GM21529 (cell line): ENCODE data around the gene POMP.
"Not testable (repeated sequence)": the region's sequence is repeated elsewhere in the genome, so short reads cannot be mapped to it uniquely, and the experiment has no call there.

ENCODE experiments used
- ATAC-seq: cut with Tn5 transposase; IDR thresholded peaks from one replicate; pipeline ENCODE4 v1.9.1; 2021; ENCODE audit not compliant: unreplicated experiment

Gene POMP

DNA sequence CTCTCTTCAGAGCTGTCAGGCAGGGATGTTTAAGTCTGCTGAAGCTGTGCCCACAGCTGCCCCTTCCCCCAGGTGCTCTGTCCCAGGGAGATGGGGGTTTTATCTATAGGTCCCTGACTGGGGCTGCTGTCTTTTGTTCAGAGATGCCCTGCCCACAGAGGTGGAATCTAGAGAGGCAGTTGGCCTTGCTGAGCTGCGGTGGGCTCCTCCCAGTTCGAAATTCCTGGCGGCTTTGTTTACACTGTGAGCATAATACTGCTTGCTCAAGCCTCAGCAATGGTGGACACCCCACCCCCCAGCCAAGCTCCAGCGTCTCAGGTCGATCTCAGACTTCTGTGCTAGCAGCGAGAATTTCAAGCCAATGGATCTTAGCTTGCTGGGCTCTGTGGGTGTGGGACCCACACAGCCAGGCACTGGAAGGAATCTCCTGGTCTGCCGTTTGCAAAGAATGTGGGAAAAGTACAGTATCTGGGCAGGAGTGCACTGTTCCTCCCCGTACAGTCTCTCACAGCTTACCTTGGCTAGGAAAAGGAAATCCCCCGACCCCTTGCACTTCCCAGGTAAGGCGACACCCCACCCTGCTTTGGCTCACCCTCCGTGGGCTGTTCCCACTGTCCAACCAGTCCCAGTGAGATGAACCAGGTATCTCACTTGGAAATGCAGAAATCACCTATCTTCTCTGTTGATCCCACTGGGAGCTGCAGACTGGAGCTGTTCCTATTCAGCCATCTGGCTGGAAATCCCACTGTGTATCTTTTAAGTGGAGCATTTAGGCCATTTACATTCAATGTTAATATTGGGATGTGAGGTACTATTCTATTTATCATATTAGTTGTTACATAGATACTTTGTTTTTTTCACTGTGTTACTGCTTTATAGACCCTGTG is 34.9 kb downstream of the POMP start:
- ATAC-seq = not testable (repeated sequence)

GRCh38 chr13:28697441-28697840 is 38.5 kb downstream of the POMP start:
- no peak for ATAC-seq

DNA sequence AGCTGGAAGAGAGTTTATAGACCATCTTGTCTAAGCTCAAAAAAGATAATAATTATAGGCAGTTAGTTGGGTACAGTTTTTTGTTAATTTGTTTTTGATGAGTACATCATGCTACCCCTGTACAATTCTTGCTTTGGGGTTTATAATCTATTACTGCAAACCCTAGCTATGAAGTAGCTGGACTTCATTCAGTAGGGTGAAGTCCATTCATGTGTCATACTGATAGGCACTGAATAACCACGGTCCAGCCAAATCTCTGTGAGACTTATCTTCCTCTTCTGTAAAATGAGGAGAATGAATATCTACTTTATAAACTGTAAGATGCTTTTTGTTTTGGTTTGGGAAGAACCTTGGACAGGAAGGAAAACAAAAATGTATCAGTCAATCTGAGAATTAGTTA is 40.3 kb downstream of the POMP start:
- ATAC-seq = no peak

DNA sequence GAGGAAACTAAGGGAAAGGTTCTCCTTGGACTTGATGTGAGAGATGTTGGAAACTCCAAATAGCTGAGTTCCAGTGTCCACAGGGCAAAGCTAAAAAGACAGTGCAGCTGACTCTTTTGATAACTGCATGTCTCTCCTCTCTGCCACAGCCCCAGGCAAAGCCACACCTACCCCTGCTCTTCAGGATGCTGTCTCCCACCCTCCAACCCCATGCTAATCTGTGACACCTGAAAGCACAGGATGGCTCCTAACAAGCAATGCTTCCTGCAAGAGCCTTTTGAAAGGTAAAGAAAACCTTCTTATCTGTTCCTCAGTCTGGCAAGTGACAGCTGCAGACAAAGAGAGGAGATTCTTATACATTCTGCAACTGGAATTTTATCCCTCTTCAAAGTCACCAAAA is 45.4 kb downstream of the POMP start:
- no peak for ATAC-seq

- no peak for ATAC-seq
Measured at GRCh38 chr13:28704919-28705318, 46.0 kb downstream of the POMP start.

GRCh38 chr13:28705461-28706083 is 46.6 kb downstream of the POMP start:
- ATAC-seq = no peak

- ATAC-seq = peak; percentile 99
Measured at GRCh38 chr13:28707629-28708427, 48.9 kb downstream of the POMP start.

GRCh38 chr13:28710161-28710560 is 51.2 kb downstream of the POMP start:
- no peak for ATAC-seq

- ATAC-seq = no peak
Measured at GRCh38 chr13:28714651-28715050, 55.7 kb downstream of the POMP start.

- no peak for ATAC-seq
Measured at GRCh38 chr13:28716511-28716910, 57.6 kb downstream of the POMP start.

DNA sequence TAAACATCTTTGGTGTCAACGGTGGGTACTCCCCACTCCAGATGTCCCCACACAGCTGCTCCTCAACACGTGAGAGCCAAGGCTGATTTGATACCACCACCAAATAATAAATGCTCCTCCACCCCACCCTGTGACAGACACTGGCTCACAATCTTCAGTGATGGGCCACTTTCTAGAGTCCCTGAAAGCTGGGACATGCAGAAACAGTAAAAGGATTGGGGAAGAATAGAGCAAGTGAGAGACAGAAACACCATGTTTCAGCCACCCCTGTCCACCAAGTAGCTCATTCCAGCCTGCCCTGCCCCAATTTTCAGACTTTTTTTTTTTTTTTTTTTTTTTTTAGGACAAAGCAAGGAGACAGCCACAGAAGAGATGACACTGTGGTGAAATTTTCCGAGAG is 58.2 kb downstream of the POMP start:
- no peak for ATAC-seq

- no peak for ATAC-seq
Measured at GRCh38 chr13:28718196-28718542, 59.2 kb downstream of the POMP start.

DNA sequence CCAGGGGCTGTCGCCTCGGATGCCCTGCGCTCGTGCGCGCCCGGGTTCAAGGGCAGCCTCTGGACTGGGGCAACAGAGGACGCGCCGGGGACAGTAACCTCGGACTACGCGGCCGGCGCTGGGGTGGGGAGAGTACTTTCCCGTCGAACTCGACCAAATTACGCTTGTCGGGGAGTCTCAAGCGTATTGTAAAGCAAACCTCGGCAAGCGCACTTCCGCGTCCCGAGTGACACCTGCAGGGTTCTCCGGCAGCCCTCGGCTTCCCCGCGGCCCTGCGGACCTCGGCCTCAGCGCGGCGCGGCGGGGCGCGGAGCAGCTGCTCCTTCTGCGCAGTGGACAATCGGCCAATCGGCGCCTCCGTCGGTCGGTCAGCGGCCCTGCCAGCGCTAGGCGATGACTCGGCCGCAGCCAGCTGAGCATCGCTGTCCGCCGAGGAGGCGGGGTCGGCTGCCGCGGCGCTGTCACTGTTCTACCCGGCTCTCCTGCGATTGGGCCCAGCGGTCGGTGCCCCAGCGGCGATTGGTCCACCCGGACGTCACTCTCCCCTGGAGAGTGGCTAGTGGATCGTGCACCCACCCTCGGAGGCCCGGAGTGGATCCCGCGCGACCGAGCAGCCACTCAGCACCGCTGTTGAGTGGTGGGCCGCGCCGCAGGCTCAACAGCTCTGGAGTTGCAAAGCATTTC is 59.8 kb downstream of the POMP start, which contains the start of gene SLC46A3:
TSS of gene SLC46A3 (minus strand) at position 428 of the 684 bp plus-strand sequence. CDS start 972 bp downstream, outside the sequence.
- peak; percentile 98 for ATAC-seq

DNA sequence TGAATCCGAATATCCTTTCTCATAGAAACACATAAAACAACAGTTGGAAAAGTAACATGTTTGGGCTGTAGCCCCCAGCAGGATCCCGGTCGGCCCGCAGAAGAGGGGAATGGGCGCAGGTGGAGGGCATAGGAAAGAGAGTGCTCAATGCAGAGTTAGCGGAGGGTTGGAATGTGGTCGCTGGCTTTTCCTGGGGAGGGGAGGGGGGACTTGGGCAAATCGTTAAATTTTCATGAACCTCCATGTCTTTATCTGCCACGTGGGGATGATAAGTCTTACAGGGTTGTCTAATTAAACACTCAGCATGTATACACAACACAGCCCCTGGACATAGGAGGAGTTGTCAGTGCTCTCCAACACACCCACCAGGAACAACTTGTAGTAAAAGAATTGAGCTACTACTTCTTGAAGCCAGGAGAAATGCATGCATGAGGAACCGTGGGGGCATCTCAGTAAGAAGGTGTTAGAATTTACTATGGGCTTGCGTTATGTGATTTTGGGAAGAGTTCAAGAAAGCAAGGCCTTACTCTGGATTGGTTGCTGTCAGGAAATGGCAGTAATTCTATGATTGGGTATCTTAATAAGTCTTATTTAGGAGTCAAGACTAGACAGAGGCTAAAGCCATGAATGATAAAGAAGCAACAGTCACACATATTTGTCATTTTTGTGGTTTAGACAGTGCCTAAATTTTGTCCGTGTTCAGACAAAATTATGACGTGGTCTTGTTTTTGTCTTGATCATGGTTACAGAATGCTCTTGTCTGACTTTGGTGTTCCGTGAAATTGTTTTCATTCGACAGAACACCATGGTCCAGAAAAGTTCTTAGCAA is 60.5 kb downstream of the POMP start:
- ATAC-seq = peak; percentile 9

DNA sequence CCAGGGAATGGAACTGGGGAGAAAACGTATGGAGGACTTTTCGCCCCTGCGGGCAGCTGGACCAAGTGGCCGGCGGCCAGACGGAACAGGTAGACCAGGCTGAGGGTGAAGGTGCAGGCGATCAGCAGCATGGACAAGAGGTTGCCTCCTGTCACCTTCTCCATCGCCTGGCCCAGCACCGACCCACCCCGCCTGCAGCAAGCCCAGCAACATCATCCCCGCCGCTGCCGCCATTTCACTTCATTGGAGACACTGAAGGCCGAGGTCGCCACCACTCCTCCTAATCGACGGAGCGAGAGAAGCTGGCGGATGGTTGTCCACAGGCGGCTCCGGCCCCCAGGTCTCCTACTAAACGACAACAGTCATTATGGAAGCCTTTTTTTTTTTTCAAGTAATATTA is 64.9 kb downstream of the POMP start:
- no peak for ATAC-seq

- ATAC-seq = no peak
Measured at GRCh38 chr13:28725046-28725610, 66.2 kb downstream of the POMP start.
